ENCODE results near the gene SYNGAP1.

SYNGAP1 gene

DNA sequence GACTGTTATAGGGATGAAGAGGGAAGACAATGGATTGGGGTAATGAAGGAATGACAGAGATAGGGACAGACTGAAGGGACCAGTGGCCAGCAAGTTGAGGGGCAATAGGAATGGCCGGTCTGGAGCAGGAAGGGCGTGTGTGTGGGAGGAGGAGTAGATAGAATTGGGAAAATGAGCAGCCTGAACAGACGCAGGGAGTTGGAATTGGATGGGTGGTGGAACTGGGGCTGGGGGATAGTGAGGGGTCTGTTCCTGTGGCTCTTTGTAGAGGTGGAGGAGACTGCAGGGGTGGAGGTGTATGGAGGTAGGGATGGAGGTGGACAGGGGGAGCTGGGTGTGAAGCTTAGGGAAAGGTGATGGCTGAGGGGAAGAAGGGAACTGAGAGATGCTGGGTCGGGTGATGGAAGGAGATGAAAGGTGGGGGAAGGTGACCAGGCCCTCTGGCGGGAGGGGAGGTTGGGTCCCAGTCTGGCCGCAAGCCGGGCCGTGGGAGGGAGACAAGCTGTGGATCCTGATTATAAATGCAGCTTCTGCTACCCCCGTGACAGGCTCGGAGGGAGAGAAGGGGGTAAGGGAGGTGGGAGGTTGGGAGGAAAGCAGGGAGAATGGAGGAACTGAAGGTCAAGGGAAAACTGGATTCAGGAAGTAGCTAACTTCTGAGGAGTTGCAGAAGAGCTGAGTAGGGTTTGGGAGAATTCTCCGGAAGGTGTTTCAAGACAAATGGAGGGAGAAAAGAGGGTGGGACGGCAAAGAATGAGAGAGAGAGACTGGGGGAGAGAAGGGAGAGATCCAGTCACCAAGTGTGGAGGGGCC, 5.2 kb downstream of the SYNGAP1 start:
- no peak for ATAC-seq

DNA sequence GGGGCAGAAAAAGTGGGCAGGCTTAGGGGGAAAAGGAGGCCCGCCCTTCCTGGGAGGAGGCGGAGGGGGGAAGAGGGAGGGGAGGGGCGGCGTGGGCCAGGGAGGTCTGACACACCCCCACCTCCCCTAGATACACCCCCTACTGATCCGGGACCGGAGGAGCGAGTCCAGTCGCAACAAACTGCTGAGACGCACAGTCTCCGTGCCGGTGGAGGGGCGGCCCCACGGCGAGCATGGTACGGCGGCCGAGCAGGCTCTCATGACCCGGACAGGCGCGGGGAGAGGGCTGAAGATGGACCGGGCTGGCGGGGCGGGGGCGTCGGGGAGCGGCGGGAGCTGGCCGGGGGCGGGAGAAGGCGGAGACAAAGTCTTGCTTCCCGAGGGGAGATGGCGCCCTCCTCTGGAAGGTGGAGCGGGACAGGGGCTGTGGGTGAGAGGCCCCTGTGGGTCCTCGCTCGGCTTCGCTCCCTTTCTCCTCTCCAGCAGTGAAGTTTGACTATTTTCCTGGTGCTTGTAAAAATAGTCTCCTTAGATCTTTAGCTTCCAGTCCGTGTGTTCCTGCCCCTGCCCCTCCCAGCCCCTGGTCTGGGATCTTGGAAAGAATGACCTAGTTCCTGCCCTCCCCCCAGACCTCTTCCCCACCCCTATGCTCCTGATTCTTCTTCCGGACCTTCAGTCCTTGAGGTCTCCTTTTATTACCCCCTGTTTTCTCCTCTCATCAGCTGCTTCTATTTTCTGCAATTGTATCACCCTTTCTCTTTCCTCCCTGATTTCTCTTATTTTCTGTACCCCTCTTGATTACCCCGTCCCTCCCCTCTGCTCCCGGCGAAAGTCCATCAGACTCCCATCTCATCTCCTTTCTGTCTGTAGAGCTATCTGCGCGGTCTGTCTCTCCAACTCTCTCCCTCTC, 6.1 kb downstream of the SYNGAP1 start:
- peak; percentile 50 to 62 for ATAC-seq

GRCh38 chr6:33426590-33427511, 7.0 kb downstream of the SYNGAP1 start:
- peak in 1 of 2 donors; percentile 22 for ATAC-seq

GRCh38 chr6:33427585-33428223, 7.8 kb downstream of the SYNGAP1 start:
- peak in 1 of 2 donors; percentile 6 for ATAC-seq

DNA sequence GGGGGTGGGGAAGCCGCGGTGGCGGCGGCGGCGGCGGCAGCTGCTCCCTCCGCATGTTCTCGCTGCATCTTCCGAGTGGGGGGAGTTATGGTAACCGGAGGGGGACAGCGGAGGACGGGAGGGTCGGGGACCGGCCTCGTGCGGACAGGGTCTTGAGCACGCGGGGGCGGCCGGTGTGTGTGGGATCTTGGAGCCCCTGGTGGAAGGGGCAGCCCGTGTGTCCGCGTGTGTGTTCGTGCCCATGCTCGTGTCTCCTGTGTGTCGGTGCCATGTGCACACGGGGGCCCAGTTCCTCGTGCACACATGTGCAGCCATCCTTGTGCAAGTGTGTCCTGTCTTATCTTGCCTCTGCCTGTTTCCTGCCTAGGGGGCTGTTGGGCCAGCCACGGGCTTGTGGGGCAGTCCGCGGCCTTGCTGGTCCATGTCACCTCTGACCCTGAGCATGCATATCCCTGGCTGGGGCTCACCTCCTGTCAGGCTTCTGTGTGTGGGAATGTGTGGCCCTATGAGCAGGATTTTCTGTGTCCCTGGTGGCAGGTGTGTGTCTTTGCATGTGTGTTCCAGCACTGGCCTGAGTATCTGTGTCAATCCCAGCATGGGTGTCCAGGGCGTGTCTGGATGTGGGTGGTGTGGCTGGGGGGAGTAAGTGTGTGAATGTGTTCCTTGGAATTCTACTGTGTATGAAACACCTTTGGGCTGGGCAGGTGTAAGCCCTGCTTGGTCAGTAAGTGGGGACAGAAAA, 8.5 kb downstream of the SYNGAP1 start:
- ATAC-seq: peak in 1 of 2 donors; percentile 9

- ATAC-seq: no peak
Observed at GRCh38 chr6:33428966-33429749, 9.3 kb downstream of the SYNGAP1 start.

DNA sequence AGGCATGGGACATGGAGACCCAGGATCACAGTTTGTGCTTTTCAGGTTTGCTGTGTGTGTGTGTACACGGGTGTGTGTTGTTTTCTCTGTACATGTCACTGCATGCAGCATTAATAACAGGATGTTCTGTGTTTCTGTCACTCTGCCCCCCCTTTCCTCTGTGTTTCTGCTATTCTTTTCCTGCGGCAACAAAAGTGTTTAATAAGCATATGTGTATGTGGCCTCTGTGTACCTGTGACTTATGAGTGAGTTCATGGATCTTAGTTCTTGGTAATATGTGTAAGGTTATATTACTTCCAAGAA, 9.8 kb downstream of the SYNGAP1 start:
- peak; percentile 21 to 22 for ATAC-seq

DNA sequence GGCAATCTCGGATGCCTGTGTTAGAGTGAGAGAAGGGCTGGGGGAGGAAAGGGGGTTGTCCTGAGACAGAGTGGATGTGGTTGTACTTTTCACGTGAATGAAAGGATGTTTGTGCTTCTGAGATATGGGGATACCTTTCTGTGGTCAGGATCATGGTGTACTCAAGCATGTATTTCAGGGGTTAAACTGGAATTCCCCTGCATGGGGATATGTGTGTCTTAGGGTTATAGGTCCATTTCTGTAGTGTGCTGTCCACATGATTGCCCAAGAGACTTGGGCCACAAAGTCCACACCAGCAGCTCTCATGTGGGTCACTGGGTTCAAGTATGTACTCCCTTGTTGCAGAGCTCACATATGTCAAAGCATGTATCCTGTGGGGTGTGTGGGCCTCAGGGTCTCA, 10.5 kb downstream of the SYNGAP1 start:
- no peak for ATAC-seq

DNA sequence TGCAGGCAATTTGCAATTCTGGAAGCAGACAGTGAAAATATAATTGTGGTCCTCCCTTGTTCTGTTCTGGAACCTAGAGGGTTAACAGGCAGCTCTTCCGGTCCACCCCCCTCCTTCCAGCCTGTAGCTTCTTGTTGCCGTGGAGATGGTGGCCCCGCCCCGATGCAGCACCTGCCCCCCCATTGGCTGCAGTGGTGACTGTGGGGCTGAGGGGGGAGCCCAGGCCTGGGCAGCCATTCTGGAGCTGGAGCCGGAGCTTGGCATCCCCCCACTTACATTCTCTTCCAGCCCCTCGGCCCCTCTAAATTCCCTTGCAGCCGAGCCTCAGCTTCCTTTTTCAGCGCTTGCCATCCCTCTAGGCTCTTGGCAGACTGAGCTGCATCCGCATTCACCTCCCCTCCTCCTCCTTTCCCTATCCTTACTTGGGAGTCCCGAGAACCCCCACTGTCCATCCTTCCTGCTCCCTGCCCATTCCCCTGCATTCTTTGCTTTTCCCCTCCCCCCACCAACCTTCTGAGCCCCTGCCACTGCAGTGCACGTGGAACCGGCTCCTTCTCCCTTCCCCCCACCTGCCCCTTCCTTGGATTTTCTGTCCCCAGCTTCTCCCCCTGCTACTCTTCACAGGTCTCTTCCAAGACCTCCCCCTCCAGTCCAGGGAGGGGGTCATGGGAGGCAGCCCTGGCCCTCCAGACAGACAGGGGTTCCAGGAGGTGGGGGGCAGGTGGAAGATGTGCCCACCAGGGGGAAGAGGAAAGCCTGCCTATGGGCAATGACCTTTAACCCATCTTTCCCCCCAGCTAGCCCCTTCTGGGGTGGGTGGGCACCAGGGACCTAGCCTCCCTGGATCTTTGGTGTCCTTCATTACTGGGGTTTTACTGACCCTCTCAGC, 11.4 kb downstream of the SYNGAP1 start:
- ATAC-seq: peak; percentile 68 to 70

DNA sequence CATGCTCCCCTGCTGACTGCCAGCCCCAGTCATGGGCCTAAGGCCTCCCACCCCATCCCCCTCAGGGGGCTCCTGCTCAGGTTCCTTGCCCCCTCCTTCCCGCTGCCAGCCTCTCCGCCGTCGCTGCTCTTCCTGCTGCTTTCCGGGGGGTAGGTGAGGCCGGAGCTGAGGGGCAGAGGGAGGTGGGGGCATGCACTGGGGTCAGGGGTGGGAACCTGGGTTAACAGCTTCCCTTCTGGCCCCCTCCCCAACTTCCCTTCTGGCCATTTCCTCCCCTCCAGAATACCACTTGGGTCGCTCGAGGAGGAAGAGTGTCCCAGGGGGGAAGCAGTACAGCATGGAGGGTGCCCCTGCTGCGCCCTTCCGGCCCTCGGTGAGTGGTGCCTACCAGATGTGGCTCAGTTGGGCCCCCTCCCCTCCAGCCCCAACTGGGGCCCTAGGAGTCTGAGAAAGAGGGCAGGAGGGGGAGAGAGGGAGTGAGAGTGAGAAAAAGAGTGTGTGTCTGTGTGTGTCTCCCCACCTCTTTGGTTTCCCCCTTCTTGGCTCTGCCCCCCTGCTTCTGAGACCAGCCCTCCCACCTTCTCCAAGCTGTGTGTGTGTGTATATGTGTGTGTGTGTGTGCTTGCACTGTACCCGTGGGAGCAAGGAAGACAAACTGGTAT, 12.1 kb downstream of the SYNGAP1 start:
- no peak for ATAC-seq

DNA sequence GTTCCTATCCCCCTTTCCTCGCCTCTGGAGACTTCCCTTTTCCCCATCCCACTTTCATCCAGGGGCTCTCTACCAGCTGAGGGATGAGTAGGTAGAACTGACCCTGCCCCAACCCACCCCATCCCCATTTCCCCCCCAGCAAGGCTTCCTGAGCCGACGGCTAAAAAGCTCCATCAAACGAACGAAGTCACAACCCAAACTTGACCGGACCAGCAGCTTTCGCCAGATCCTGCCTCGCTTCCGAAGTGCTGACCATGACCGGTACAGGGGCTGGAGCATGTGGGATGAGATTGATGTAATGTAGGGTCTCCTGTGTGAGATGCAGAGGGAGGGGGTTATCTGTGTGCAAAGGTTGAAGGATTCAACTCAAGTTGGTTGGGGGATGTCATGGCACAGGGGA, 12.7 kb downstream of the SYNGAP1 start:
- no peak for ATAC-seq

- ATAC-seq: no peak
Observed at GRCh38 chr6:33433001-33433543, 13.2 kb downstream of the SYNGAP1 start.

DNA sequence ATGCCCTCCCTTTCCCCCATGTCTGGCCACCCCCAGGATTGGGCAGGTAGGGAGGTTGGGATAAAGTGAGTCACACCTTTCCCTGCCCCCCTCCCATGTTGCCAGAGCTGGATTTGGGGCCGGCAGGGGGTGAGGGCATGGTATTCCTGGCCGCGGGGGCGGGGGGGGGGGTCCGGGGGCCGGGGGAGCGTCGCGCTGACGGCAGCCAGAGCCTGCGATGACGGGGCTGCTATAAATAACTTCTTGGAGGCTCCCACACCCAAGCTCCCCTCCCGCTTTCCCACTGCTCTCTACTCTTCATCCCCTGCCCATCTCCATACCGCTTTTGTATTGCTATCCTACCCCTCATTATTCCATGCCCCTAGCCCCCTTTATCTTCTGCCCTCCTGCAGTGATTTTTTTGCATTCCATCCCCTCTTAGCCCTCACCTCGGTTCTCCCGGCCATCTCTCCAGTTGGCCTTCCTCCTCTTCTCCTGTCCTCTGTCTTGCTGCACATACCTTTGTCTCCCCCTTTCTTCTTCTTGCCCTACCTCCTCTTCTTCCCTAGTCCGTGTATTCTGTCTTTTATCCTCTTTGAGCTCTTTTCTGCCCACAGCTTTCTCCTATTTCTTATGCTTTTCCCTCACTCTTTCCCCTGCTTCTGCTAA, 13.8 kb downstream of the SYNGAP1 start:
- ATAC-seq: no peak

DNA sequence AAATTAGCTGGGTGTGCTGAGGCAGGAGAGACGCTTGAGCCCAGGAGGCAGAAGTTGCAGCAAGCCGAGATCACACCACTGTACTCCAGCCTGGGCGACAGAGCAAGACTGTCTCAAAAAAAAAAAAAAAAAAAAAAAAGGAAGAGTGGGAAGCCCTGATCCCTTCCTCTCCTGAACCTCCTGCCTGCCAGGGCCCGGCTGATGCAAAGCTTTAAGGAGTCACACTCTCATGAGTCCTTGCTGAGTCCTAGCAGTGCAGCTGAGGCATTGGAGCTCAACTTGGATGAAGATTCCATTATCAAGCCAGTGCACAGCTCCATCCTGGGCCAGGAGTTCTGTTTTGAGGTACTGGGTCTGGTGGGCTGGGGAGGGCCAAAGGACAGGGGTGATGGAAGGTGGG, 15.1 kb downstream of the SYNGAP1 start:
- ATAC-seq: no peak

DNA sequence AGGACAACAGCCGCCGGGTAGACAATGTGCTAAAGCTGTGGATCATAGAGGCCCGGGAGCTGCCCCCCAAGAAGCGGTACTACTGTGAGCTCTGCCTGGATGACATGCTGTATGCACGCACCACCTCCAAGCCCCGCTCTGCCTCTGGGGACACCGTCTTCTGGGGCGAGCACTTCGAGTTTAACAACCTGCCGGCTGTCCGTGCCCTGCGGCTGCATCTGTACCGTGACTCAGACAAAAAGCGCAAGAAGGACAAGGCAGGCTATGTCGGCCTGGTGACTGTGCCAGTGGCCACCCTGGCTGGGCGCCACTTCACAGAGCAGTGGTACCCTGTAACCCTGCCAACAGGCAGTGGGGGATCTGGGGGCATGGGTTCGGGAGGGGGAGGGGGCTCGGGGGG, 17.8 kb downstream of the SYNGAP1 start:
- no peak for ATAC-seq

DNA sequence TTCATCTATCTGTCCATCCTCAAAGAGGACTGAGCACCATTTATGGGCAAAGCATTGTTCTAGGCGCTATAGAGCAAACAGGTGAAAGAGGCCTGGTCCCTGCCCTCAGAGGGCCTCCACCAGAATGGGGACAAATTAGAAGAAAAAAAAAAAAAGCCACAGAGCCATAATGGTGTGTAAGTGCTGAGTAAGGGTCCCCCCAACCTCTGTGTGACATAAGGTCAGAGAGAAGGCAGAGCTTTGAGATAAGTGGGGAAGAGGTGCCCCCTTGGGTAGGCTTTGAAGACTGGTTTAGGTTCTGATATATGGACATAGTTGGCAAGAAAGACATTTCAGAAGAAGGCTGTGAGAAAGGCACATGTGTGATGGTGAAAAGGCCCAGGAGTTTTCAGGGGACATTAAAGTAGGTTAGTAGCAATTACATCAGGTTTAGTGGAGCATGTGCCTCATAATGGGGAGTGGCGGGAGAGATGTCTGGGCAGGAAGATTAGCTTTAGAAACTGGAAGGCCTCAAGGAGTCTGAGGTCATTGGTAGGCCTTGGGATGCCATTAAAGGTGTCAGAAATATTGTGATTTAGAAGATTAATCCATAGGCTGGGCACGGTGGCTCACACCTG, 19.2 kb downstream of the SYNGAP1 start:
- ATAC-seq: no peak

DNA sequence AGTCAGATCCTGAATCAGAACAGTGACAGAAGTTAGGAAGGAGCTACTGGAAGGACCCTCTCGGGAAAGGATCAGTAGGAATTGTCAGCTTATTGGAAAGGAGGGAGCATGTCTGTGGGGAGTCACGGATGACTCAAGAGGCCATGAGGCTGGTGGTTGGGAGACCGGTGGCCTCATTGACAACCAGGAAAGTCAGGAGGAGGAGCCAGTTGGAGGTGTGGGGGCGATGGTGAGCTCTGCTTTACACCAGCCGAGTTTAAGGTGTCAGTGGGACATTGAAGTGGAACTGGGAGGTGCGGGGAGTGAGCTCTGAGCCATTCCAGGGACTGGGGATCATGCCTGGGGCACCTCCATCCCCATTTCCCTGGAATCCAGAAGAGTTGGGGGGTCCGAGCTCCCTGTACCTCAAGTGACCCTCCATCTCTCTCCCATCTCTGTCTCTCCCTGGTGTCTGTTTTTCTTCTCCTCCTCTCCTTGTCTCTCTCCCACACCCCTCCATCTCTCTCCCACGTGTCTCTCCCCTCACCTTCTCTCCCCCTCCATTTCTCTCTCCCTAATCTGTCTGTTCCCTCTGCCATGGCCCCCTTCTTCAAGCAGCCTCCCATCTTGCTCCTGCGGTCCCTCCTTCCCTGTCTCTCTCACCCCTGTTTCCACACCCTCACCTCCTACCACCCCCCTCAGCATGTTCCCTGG, 20.2 kb downstream of the SYNGAP1 start:
- ATAC-seq: no peak

All from activated CD4-positive, CD25-positive, alpha-beta regulatory T cell treated with anti-CD3 and anti-CD28 coated beads, Interleukin-2, amount 50 U/mL, for 24 hours (primary cell).